ENCODE data around the gene COL4A1. TPM values are rescaled to one million over a fixed set of nuclear protein-coding genes. Genes with fewer than 3 reads are reported as not detected.

COL4A1 gene
- total RNA-seq, 1 experiment from 2014 or later = 4.8 TPM

- no peaks in the 10 kb centered on the region for H3K9me3 Mint-ChIP-seq (ENCODE audit: unreplicated experiment)
- Histone ChIP-seq H3K4me1 (peaks cover 20% of the 10 kb centered on the region), H3K4me3 (ENCODE audit: low read depth, low read length) (no peak overlapping the region), H3K27me3 (replicated peaks; ENCODE audit: control insufficient read depth, insufficient read depth, low read length) (no peaks in the 10 kb centered on the region), H3K36me3 (ENCODE audit: control insufficient read depth, insufficient read depth, low read length) (no peaks in the 10 kb centered on the region), H3K9me3 (no peaks in the 10 kb centered on the region)
- H3K4me3 Mint-ChIP-seq (ENCODE audit: unreplicated experiment) = no peak overlapping the region
- ChIA-PET CTCF (no interaction called here), POLR2A (no interaction called here)
- no peaks in the 10 kb centered on the region for H3K27me3 Mint-ChIP-seq (ENCODE audit: insufficient read depth, unreplicated experiment)
- intact Hi-C loops (cut with micrococcal nuclease; ENCODE audit: unreplicated experiment) = no loop called here
- no TSS peak for BruUV-seq (replicated peaks)
- H3K4me1 Mint-ChIP-seq (ENCODE audit: low read depth, unreplicated experiment) = peaks cover 12% of the 10 kb centered on the region
- DNase-seq = no peak
- no peaks in the 10 kb centered on the region for H3K36me3 Mint-ChIP-seq (ENCODE audit: insufficient read depth, unreplicated experiment)
- TF ChIP-seq, protein P1, sequence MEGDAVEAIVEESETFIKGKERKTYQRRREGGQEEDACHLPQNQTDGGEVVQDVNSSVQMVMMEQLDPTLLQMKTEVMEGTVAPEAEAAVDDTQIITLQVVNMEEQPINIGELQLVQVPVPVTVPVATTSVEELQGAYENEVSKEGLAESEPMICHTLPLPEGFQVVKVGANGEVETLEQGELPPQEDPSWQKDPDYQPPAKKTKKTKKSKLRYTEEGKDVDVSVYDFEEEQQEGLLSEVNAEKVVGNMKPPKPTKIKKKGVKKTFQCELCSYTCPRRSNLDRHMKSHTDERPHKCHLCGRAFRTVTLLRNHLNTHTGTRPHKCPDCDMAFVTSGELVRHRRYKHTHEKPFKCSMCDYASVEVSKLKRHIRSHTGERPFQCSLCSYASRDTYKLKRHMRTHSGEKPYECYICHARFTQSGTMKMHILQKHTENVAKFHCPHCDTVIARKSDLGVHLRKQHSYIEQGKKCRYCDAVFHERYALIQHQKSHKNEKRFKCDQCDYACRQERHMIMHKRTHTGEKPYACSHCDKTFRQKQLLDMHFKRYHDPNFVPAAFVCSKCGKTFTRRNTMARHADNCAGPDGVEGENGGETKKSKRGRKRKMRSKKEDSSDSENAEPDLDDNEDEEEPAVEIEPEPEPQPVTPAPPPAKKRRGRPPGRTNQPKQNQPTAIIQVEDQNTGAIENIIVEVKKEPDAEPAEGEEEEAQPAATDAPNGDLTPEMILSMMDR (IDR thresholded peaks at IDR 0.05; ENCODE audit: insufficient read depth in 1 of 2, low read depth in 1 of 2, low read length in 1 of 2, severe bottlenecking in 1 of 2, unreplicated experiment in 1 of 2) = no peak
- H3K27ac Mint-ChIP-seq (ENCODE audit: unreplicated experiment) = no peak overlapping the region
These were observed 23.0 kb upstream of the COL4A1 start for GRCh38 chr13:110329798-110330461.

GRCh38 chr13:110329258-110329657, 22.3 kb upstream of the COL4A1 start:
- no TSS peak for BruUV-seq (replicated peaks)
- no peaks in the 10 kb centered on the region for H3K9me3 Mint-ChIP-seq (ENCODE audit: unreplicated experiment)
- H3K36me3 Mint-ChIP-seq (ENCODE audit: insufficient read depth, unreplicated experiment) = no peaks in the 10 kb centered on the region
- H3K27me3 Mint-ChIP-seq (ENCODE audit: insufficient read depth, unreplicated experiment) = no peaks in the 10 kb centered on the region
- ChIA-PET POLR2A (no interaction called here), CTCF (no interaction called here)
- H3K27ac Mint-ChIP-seq (ENCODE audit: unreplicated experiment) = no peak overlapping the region
- intact Hi-C loops (cut with micrococcal nuclease; ENCODE audit: unreplicated experiment) = no loop called here
- peaks cover 21% of the 10 kb centered on the region for H3K4me1 ChIP-seq
- peaks cover 12% of the 10 kb centered on the region for H3K4me1 Mint-ChIP-seq (ENCODE audit: low read depth, unreplicated experiment)
- no peaks in the 10 kb centered on the region for H3K36me3 ChIP-seq (ENCODE audit: control insufficient read depth, insufficient read depth, low read length)
- H3K4me3 ChIP-seq (ENCODE audit: low read depth, low read length) = no peak overlapping the region
- no peaks in the 10 kb centered on the region for H3K27me3 ChIP-seq (replicated peaks; ENCODE audit: control insufficient read depth, insufficient read depth, low read length)
- H3K4me3 Mint-ChIP-seq (ENCODE audit: unreplicated experiment) = no peak overlapping the region
- TF ChIP-seq, protein P1 (IDR thresholded peaks at IDR 0.05; ENCODE audit: insufficient read depth in 1 of 2, low read depth in 1 of 2, low read length in 1 of 2, severe bottlenecking in 1 of 2, unreplicated experiment in 1 of 2) = no peak
- no peak for DNase-seq
- no peaks in the 10 kb centered on the region for H3K9me3 ChIP-seq

- no TSS peak for BruUV-seq (replicated peaks)
- intact Hi-C loops (cut with micrococcal nuclease; ENCODE audit: unreplicated experiment) = no loop called here
- no peak for DNase-seq
- Mint-ChIP-seq H3K36me3 (ENCODE audit: insufficient read depth, unreplicated experiment) (no peaks in the 10 kb centered on the region), H3K27ac (ENCODE audit: unreplicated experiment) (no peak overlapping the region), H3K9me3 (ENCODE audit: unreplicated experiment) (no peaks in the 10 kb centered on the region), H3K27me3 (ENCODE audit: insufficient read depth, unreplicated experiment) (no peaks in the 10 kb centered on the region), H3K4me3 (ENCODE audit: unreplicated experiment) (no peak overlapping the region), H3K4me1 (ENCODE audit: low read depth, unreplicated experiment) (peaks cover 12% of the 10 kb centered on the region)
- H3K4me1 ChIP-seq = peaks cover 21% of the 10 kb centered on the region
- POLR2A ChIA-PET = no interaction called here
- CTCF ChIA-PET = no interaction called here
- H3K9me3 ChIP-seq = no peaks in the 10 kb centered on the region
- H3K4me3 ChIP-seq (ENCODE audit: low read depth, low read length) = no peak overlapping the region
- no peaks in the 10 kb centered on the region for H3K27me3 ChIP-seq (replicated peaks; ENCODE audit: control insufficient read depth, insufficient read depth, low read length)
- H3K36me3 ChIP-seq (ENCODE audit: control insufficient read depth, insufficient read depth, low read length) = no peaks in the 10 kb centered on the region
- TF ChIP-seq, protein P1 (IDR thresholded peaks at IDR 0.05; ENCODE audit: insufficient read depth in 1 of 2, low read depth in 1 of 2, low read length in 1 of 2, severe bottlenecking in 1 of 2, unreplicated experiment in 1 of 2) = no peak
These were observed 21.6 kb upstream of the COL4A1 start for GRCh38 chr13:110328573-110328972.
